Activated naive CD8-positive, alpha-beta T cell treated with anti-CD3 and anti-CD28 coated beads, Interleukin-2, amount 50 U/mL, for 24 hours (primary cell): Measurements from ENCODE around the gene CMSS1.
A peak's percentile ranks its signal among the peaks of the same experiment; 100 is the strongest.

Source experiments
- ATAC-seq: fragments of 150-1000 bp; cut with Tn5 transposase; one replicate; pipeline ENCODE4 v1.10.0; 2021
- DNase-seq: peaks from one replicate; pipeline ENCODE4 v3.0.0; 2021
- H3K27ac Mint-ChIP-seq: one replicate; pipeline ENCODE4 v1.8.0; 2021; ENCODE audit warnings: mild to moderate bottlenecking, mixed read lengths
- H3K27me3 Mint-ChIP-seq: one replicate; pipeline ENCODE4 v1.8.0; 2021; ENCODE audit warnings: mixed read lengths
- H3K36me3 Mint-ChIP-seq: one replicate; pipeline ENCODE4 v1.8.0; 2021; ENCODE audit warnings: low read depth, mixed read lengths
- H3K4me1 Mint-ChIP-seq: one replicate; pipeline ENCODE4 v1.8.0; 2021; ENCODE audit warnings: mixed read lengths
- H3K4me3 Mint-ChIP-seq: one replicate; pipeline ENCODE4 v1.8.0; 2021; ENCODE audit warnings: mild to moderate bottlenecking, moderate library complexity, mixed read lengths
- H3K9me3 Mint-ChIP-seq: one replicate; pipeline ENCODE4 v1.8.0; 2021; ENCODE audit warnings: mixed read lengths

CMSS1 gene

GRCh38 chr3:99984139-99984538 lies 166.5 kb downstream of the CMSS1 start:
- H3K4me1 Mint-ChIP-seq = no peaks in the 10 kb centered on the region
- no peaks in the 10 kb centered on the region for H3K9me3 Mint-ChIP-seq
- DNase-seq (no peak), ATAC-seq (no peak)
- no peak overlapping the region for H3K4me3 Mint-ChIP-seq
- H3K27ac Mint-ChIP-seq = no peak overlapping the region
- no peaks in the 10 kb centered on the region for H3K27me3 Mint-ChIP-seq
- H3K36me3 Mint-ChIP-seq = peaks cover 7% of the 10 kb centered on the region

- ATAC-seq (no peak), DNase-seq (no peak)
- Mint-ChIP-seq H3K27me3 (no peaks in the 10 kb centered on the region), H3K4me3 (no peak overlapping the region), H3K9me3 (no peaks in the 10 kb centered on the region), H3K27ac (no peak overlapping the region), H3K36me3 (peaks cover 7% of the 10 kb centered on the region), H3K4me1 (no peaks in the 10 kb centered on the region)
These were observed 167.0 kb downstream of the CMSS1 start for GRCh38 chr3:99984668-99985067.

GRCh38 chr3:99990179-99990578 lies 172.5 kb downstream of the CMSS1 start:
- ATAC-seq (no peak), DNase-seq (no peak)
- Mint-ChIP-seq H3K4me1 (no peaks in the 10 kb centered on the region), H3K9me3 (peaks cover 27% of the 10 kb centered on the region), H3K36me3 (peaks cover 22% of the 10 kb centered on the region), H3K27me3 (no peaks in the 10 kb centered on the region), H3K27ac (no peak overlapping the region), H3K4me3 (no peak overlapping the region)

GRCh38 chr3:99997293-99997692 lies 179.6 kb downstream of the CMSS1 start:
- peaks cover 37% of the 10 kb centered on the region for H3K9me3 Mint-ChIP-seq
- no peak for ATAC-seq
- no peak overlapping the region for H3K4me3 Mint-ChIP-seq
- peaks cover 3% of the 10 kb centered on the region for H3K4me1 Mint-ChIP-seq
- DNase-seq = no peak
- H3K36me3 Mint-ChIP-seq = peaks cover 35% of the 10 kb centered on the region
- H3K27me3 Mint-ChIP-seq = no peaks in the 10 kb centered on the region
- H3K27ac Mint-ChIP-seq = no peak overlapping the region

GRCh38 chr3:99999536-99999935 lies 181.9 kb downstream of the CMSS1 start:
- Mint-ChIP-seq H3K9me3 (peaks cover 18% of the 10 kb centered on the region), H3K4me3 (no peak overlapping the region), H3K27ac (no peak overlapping the region), H3K4me1 (peaks cover 14% of the 10 kb centered on the region), H3K36me3 (peaks cover 22% of the 10 kb centered on the region), H3K27me3 (no peaks in the 10 kb centered on the region)
- DNase-seq = no peak
- no peak for ATAC-seq

GRCh38 chr3:100001083-100001482 lies 183.4 kb downstream of the CMSS1 start:
- no peak overlapping the region for H3K4me3 Mint-ChIP-seq
- H3K27me3 Mint-ChIP-seq = no peaks in the 10 kb centered on the region
- peaks cover 11% of the 10 kb centered on the region for H3K9me3 Mint-ChIP-seq
- peaks cover 13% of the 10 kb centered on the region for H3K4me1 Mint-ChIP-seq
- DNase-seq = no peak
- H3K36me3 Mint-ChIP-seq = peaks cover 12% of the 10 kb centered on the region
- no peak for ATAC-seq
- H3K27ac Mint-ChIP-seq = no peak overlapping the region

- peaks cover 8% of the 10 kb centered on the region for H3K36me3 Mint-ChIP-seq
- DNase-seq = no peak
These were observed 184.0 kb downstream of the CMSS1 start for GRCh38 chr3:100001526-100002270.

GRCh38 chr3:100002599-100003350 lies 185.1 kb downstream of the CMSS1 start:
- Mint-ChIP-seq H3K4me3 (no peak overlapping the region), H3K9me3 (peaks cover 7% of the 10 kb centered on the region), H3K27me3 (no peaks in the 10 kb centered on the region), H3K36me3 (peaks cover 11% of the 10 kb centered on the region), H3K27ac (no peak overlapping the region), H3K4me1 (peaks cover 17% of the 10 kb centered on the region)
- no peak for DNase-seq
- ATAC-seq = peak; percentile 72

More at GRCh38 chr3:100001526-100002270, 184.0 kb downstream of the CMSS1 start:
- Mint-ChIP-seq H3K4me3 (no peak overlapping the region), H3K9me3 (peaks cover 7% of the 10 kb centered on the region), H3K27ac (no peak overlapping the region), H3K27me3 (no peaks in the 10 kb centered on the region), H3K4me1 (peaks cover 12% of the 10 kb centered on the region)
- no peak for ATAC-seq

GRCh38 chr3:100003609-100004503 lies 186.2 kb downstream of the CMSS1 start:
- Mint-ChIP-seq H3K4me3 (no peak overlapping the region), H3K4me1 (peaks cover 17% of the 10 kb centered on the region), H3K27ac (peak overlapping the region; percentile 41), H3K27me3 (no peaks in the 10 kb centered on the region), H3K36me3 (peaks cover 9% of the 10 kb centered on the region), H3K9me3 (peaks cover 5% of the 10 kb centered on the region)
- ATAC-seq (no peak), DNase-seq (no peak)

GRCh38 chr3:100004931-100005330 lies 187.3 kb downstream of the CMSS1 start:
- Mint-ChIP-seq H3K4me3 (no peak overlapping the region), H3K27me3 (no peaks in the 10 kb centered on the region), H3K36me3 (peaks cover 7% of the 10 kb centered on the region), H3K4me1 (peaks cover 24% of the 10 kb centered on the region), H3K27ac (no peak overlapping the region), H3K9me3 (no peaks in the 10 kb centered on the region)
- ATAC-seq (no peak), DNase-seq (no peak)

GRCh38 chr3:100005665-100006393 lies 188.2 kb downstream of the CMSS1 start:
- peaks cover 8% of the 10 kb centered on the region for H3K36me3 Mint-ChIP-seq
- DNase-seq = no peak
- no peak overlapping the region for H3K27ac Mint-ChIP-seq
- H3K4me3 Mint-ChIP-seq = no peak overlapping the region
- peaks cover 26% of the 10 kb centered on the region for H3K4me1 Mint-ChIP-seq
- H3K9me3 Mint-ChIP-seq = no peaks in the 10 kb centered on the region
- ATAC-seq = no peak
- H3K27me3 Mint-ChIP-seq = no peaks in the 10 kb centered on the region

- ATAC-seq = no peak
- H3K27ac Mint-ChIP-seq = no peak overlapping the region
- no peaks in the 10 kb centered on the region for H3K27me3 Mint-ChIP-seq
These were observed 189.1 kb downstream of the CMSS1 start for GRCh38 chr3:100006570-100007271.

GRCh38 chr3:100007313-100007712 lies 189.7 kb downstream of the CMSS1 start:
- no peak overlapping the region for H3K27ac Mint-ChIP-seq
- H3K27me3 Mint-ChIP-seq = no peaks in the 10 kb centered on the region
- H3K36me3 Mint-ChIP-seq = peaks cover 15% of the 10 kb centered on the region
- ATAC-seq (no peak), DNase-seq (no peak)
- peaks cover 26% of the 10 kb centered on the region for H3K4me1 Mint-ChIP-seq
- no peak overlapping the region for H3K4me3 Mint-ChIP-seq
- no peaks in the 10 kb centered on the region for H3K9me3 Mint-ChIP-seq

More at GRCh38 chr3:100006570-100007271, 189.1 kb downstream of the CMSS1 start:
- H3K4me1 Mint-ChIP-seq = peaks cover 26% of the 10 kb centered on the region
- no peak overlapping the region for H3K4me3 Mint-ChIP-seq
- no peak for DNase-seq
- no peaks in the 10 kb centered on the region for H3K9me3 Mint-ChIP-seq
- peaks cover 15% of the 10 kb centered on the region for H3K36me3 Mint-ChIP-seq
